AG04450 (cell line): Measurements from ENCODE around the gene ZSCAN12. TPM values are rescaled to one million over a fixed set of nuclear protein-coding genes. Genes with fewer than 3 reads are reported as not detected.

Experiments
- CTCF ChIA-PET: fragments of 300-600, 350-600 bp; formaldehyde crosslinking; extraction: SDS; loops from one replicate; lab custom pipeline; 2022; ENCODE audit warnings: antibody characterized with exemption, inconsistent platforms; lab: Charles Lee
- POLR2A ChIA-PET: fragments of 350-600 bp; formaldehyde crosslinking; extraction: SDS; loops from one replicate; lab custom pipeline; 2021; ENCODE audit warnings: antibody characterized with exemption, inconsistent platforms; lab: Yijun Ruan, JAX
- DNase-seq: peaks from one replicate; pipeline ENCODE4 v3.0.0-alpha.2; 2011; ENCODE audit warnings: low read depth, low spot score
- H3K27ac ChIP-seq: one replicate; pipeline ENCODE4 v1.5.1; 2012; ENCODE audit warnings: low read depth, low read length, control low read depth
- H3K27me3 ChIP-seq: one replicate; pipeline ENCODE4 v1.6.0; 2012; ENCODE audit warnings: low read length; ENCODE audit not compliant: control insufficient read depth, insufficient read depth
- H3K4me3 ChIP-seq: 2 replicates; pipeline ENCODE4 v1.5.1; 2011; ENCODE audit warnings: mild to moderate bottlenecking, low read depth, low read length, control low read depth
- H3K9me3 ChIP-seq: 2 replicates; pipeline ENCODE4 v1.5.1; 2012; ENCODE audit warnings: low read length; ENCODE audit not compliant: control insufficient read depth, insufficient read depth
- polyA plus RNA-seq: library from polyadenylated mRNA; depleted of rRNA; stranded (reverse); fragments of >200 nt; gene quantifications from 2 replicates; pipeline ENCODE4 v1.2.3, GENCODE V29; 2011
- TF ChIP-seq, protein P1 (sequence below): IDR thresholded peaks from 2 replicates; pipeline ENCODE4 v1.5.1; 2011; ENCODE audit warnings: low read depth, low read length, control low read depth, inconsistent platforms

The ZSCAN12 gene
- polyA plus RNA-seq, 1 experiment, result 5.5 TPM

DNA sequence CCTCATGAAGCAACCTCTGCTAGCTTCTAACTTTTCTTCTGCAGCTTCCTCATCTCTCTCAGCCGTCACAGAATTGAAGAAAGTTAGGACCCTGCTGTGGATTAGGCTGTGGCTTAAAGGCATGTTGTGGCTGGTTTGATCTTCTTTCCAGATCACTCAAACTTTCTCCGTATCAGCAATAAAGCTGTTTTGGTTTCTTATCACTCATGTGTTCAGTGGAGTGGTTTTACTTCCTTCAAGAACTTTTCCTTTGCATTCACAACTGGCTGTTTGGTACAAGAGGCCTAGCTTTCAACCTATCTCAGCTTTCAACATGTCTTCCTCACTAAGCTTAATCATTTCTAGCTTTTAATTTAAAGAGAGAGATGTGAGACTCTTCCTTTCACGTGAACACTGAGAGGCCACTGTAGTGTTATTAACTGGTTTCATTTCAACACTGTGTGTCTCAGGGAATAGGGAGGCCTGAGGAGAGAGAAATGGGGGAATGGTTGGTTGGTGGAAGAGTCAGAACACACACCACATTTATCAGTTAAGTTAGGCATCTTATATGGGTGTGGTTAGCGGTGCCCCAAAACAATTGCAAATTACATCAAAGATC is 26.5 kb upstream of the ZSCAN12 start:
- Histone ChIP-seq H3K27me3 (no peaks in the 10 kb centered on the region), H3K9me3 (peaks cover 5% of the 10 kb centered on the region), H3K27ac (no peak overlapping the region), H3K4me3 (no peak overlapping the region)
- no peak for DNase-seq
- TF ChIP-seq, protein P1, sequence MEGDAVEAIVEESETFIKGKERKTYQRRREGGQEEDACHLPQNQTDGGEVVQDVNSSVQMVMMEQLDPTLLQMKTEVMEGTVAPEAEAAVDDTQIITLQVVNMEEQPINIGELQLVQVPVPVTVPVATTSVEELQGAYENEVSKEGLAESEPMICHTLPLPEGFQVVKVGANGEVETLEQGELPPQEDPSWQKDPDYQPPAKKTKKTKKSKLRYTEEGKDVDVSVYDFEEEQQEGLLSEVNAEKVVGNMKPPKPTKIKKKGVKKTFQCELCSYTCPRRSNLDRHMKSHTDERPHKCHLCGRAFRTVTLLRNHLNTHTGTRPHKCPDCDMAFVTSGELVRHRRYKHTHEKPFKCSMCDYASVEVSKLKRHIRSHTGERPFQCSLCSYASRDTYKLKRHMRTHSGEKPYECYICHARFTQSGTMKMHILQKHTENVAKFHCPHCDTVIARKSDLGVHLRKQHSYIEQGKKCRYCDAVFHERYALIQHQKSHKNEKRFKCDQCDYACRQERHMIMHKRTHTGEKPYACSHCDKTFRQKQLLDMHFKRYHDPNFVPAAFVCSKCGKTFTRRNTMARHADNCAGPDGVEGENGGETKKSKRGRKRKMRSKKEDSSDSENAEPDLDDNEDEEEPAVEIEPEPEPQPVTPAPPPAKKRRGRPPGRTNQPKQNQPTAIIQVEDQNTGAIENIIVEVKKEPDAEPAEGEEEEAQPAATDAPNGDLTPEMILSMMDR, result no peak
- CTCF ChIA-PET, result no interaction called here
- POLR2A ChIA-PET, result no interaction called here

DNA sequence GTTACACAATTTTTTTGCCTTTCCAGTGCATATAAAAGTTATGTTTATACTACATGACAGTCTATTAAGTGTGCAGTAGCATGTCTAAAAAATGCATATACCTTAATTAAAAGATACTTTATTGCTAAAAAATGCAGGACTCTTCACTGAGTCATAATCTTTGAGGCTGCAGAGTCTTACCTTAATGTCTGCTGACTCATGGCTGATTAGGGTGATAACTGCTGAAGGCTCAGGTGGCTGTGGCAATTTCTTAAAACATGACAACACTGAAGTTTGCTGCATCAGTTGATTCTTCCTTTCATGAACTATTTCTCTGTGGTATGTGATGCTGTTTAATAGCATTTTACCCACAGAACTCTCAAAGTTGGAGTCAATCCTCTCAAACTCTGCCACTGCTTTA is 24.6 kb upstream of the ZSCAN12 start:
- TF ChIP-seq, protein P1, result no peak
- DNase-seq, result no peak
- peaks cover 5% of the 10 kb centered on the region for H3K9me3 ChIP-seq
- no peak overlapping the region for H3K4me3 ChIP-seq
- POLR2A ChIA-PET, result no interaction called here
- no peaks in the 10 kb centered on the region for H3K27me3 ChIP-seq
- H3K27ac ChIP-seq, result no peak overlapping the region
- CTCF ChIA-PET, result no interaction called here

DNA sequence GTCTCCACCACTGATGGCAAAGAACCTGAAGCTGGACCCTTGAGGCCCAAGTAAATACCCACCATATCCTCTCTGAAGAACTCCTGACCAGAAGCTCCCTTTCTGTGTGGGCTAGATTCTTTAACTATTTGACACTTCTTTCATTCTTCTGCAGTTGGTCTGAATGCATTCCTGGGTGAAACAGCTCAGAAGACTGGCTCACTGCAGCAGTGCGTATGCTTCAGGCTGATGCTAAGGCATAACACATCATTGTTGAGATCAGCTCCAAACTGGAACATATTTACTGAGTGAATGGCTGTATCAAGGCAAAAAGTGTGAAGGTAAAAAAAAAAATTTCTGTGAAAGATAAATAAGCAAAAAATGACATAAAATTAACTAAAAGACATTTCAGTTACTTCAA is 24.0 kb upstream of the ZSCAN12 start:
- POLR2A ChIA-PET, result no interaction called here

DNA sequence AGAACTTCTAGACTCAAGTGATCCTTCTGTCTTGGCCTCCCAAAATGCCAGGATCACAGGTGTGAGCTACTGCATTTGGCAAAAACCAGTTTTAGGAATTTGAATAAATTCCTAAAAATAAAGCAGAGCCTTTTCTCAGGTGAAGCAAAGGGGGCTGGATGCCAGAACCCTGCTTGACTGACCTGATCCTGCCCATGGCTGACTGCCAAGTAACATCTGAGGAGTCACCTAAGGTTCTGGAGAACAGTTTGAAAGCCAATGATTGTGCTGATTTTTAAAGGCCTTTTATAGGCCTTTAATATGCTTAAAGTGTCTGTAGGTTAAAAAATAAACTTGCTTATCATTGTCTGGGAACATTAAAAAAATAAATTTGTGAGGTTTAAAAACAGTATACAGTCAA is 14.1 kb upstream of the ZSCAN12 start:
- TF ChIP-seq, protein P1, result no peak
- no peak for DNase-seq
- POLR2A ChIA-PET, result no interaction called here
- CTCF ChIA-PET, result no interaction called here
- H3K27ac ChIP-seq, result no peak overlapping the region
- H3K4me3 ChIP-seq, result no peak overlapping the region
- H3K9me3 ChIP-seq, result no peaks in the 10 kb centered on the region
- no peaks in the 10 kb centered on the region for H3K27me3 ChIP-seq

More for the DNA sequence above, 24.0 kb upstream of the ZSCAN12 start:
- TF ChIP-seq, protein P1, result no peak
- CTCF ChIA-PET, result no interaction called here
- DNase-seq, result no peak
- H3K4me3 ChIP-seq, result no peak overlapping the region
- peaks cover 5% of the 10 kb centered on the region for H3K9me3 ChIP-seq
- no peak overlapping the region for H3K27ac ChIP-seq
- H3K27me3 ChIP-seq, result no peaks in the 10 kb centered on the region

- CTCF ChIA-PET, result no interaction called here
- H3K4me3 ChIP-seq, result no peak overlapping the region
- H3K27ac ChIP-seq, result no peak overlapping the region
- POLR2A ChIA-PET, result no interaction called here
- no peak for DNase-seq
- TF ChIP-seq, protein P1, result no peak
- H3K27me3 ChIP-seq, result peaks cover 3% of the 10 kb centered on the region
- H3K9me3 ChIP-seq, result no peaks in the 10 kb centered on the region
Measured at GRCh38 chr6:28410767-28411166, 11.2 kb upstream of the ZSCAN12 start.
